ENCODE measurements around the gene MAPK8IP2. TPM values are rescaled to one million over a fixed set of nuclear protein-coding genes. Genes with fewer than 3 reads are reported as not detected.

Gene MAPK8IP2
- total RNA-seq, 1 donor from 2014 or later: not detected

Other genes starting within 250 kb of the MAPK8IP2 start
- gene SBF1, start 125.8 kb upstream of the MAPK8IP2 start, total RNA-seq (ENCODE audit: low replicate concordance): 25.8 and 65.8 TPM in 2 replicates
- 0.13 and 2.6 TPM in 2 replicates for gene ADM2, start 119.2 kb upstream of the MAPK8IP2 start, total RNA-seq (ENCODE audit: low replicate concordance)
- not detected in 2 replicates for gene MIOX, start 113.9 kb upstream of the MAPK8IP2 start, total RNA-seq (ENCODE audit: low replicate concordance)
- gene LMF2, start 93.1 kb upstream of the MAPK8IP2 start, total RNA-seq (ENCODE audit: low replicate concordance): 7.1 and 38.2 TPM in 2 replicates
- gene NCAPH2, start 92.6 kb upstream of the MAPK8IP2 start, total RNA-seq (ENCODE audit: low replicate concordance): 41.2 and 64.4 TPM in 2 replicates
- 1.1 TPM in 1 of 2 replicates, not detected in the other for gene SCO2, start 75.2 kb upstream of the MAPK8IP2 start, total RNA-seq (ENCODE audit: low replicate concordance)
- 0.81 TPM in 1 of 2 replicates, not detected in the other for gene TYMP, start 70.8 kb upstream of the MAPK8IP2 start, total RNA-seq (ENCODE audit: low replicate concordance)
- gene KLHDC7B, start 54.9 kb upstream of the MAPK8IP2 start, total RNA-seq (ENCODE audit: low replicate concordance): not detected in 2 replicates
- gene SYCE3, start 37.9 kb upstream of the MAPK8IP2 start, total RNA-seq (ENCODE audit: low replicate concordance): 2.8 TPM in 1 of 2 replicates, not detected in the other
- gene CPT1B, start 22.4 kb upstream of the MAPK8IP2 start, total RNA-seq (ENCODE audit: low replicate concordance): 33.9 and 49.6 TPM in 2 replicates
- gene CHKB, start 17.9 kb upstream of the MAPK8IP2 start, total RNA-seq (ENCODE audit: low replicate concordance): 67.4 and 93.9 TPM in 2 replicates
- 4.2 and 18.4 TPM in 2 replicates for gene ARSA, start 27.4 kb downstream of the MAPK8IP2 start, total RNA-seq (ENCODE audit: low replicate concordance)
- gene SHANK3, start 72.0 kb downstream of the MAPK8IP2 start, total RNA-seq (ENCODE audit: low replicate concordance): 0.65 and 3.6 TPM in 2 replicates
- gene ACR, start 137.4 kb downstream of the MAPK8IP2 start, total RNA-seq (ENCODE audit: low replicate concordance): not detected in 2 replicates
- 13.9 and 15.0 TPM in 2 replicates for gene RABL2B, start 182.8 kb downstream of the MAPK8IP2 start, total RNA-seq (ENCODE audit: low replicate concordance)